Neural cell (in vitro differentiated cells): ENCODE data around the gene PRKAG3.

ENCODE experiments used
- EP300 ChIP-seq: fragments of 450-650 bp; conservative IDR thresholded peaks from 2 replicates; pipeline ENCODE4 v1.6.1; 2014; ENCODE audit warnings: antibody characterized with exemption, mild to moderate bottlenecking, moderate library complexity; ENCODE audit not compliant: poor library complexity, severe bottlenecking
- EZH2 ChIP-seq: fragments of 200-600, 300-800 bp; shearing (Covaris generic), sonication (generic); IDR thresholded peaks from 2 replicates; pipeline ENCODE4 v1.6.1; 2014; ENCODE audit warnings: antibody characterized with exemption, low read length, borderline replicate concordance, mild to moderate bottlenecking; ENCODE audit not compliant: insufficient read depth, poor library complexity, severe bottlenecking
- MXI1 ChIP-seq: fragments of 450-650 bp; conservative IDR thresholded peaks from 2 replicates; pipeline ENCODE4 v1.6.1; 2014; ENCODE audit warnings: antibody characterized with exemption, mild to moderate bottlenecking; ENCODE audit not compliant: poor library complexity, severe bottlenecking
- POLR2AphosphoS5 ChIP-seq: IDR thresholded peaks from 2 replicates; pipeline ENCODE4 v1.6.1; 2012
- RAD21 ChIP-seq: fragments of 450-650 bp; conservative IDR thresholded peaks from 2 replicates; pipeline ENCODE4 v1.6.1; 2014; ENCODE audit warnings: antibody characterized with exemption, mild to moderate bottlenecking, moderate library complexity
- REST ChIP-seq: IDR thresholded peaks from 2 replicates; pipeline ENCODE4 v1.6.1; 2012; ENCODE audit warnings: borderline replicate concordance
- SMC3 ChIP-seq: fragments of 450-650 bp; conservative IDR thresholded peaks from 2 replicates; pipeline ENCODE4 v1.6.1; 2014; ENCODE audit warnings: antibody characterized with exemption, mild to moderate bottlenecking, moderate library complexity; ENCODE audit not compliant: poor library complexity
- TAF1 ChIP-seq: IDR thresholded peaks from 2 replicates; pipeline ENCODE4 v1.6.1; 2012; ENCODE audit warnings: low read depth
- TF ChIP-seq, protein P1 (sequence below): fragments of 450-650 bp; IDR thresholded peaks from 2 replicates; pipeline ENCODE4 v1.5.1; 2014; ENCODE audit warnings: antibody characterized with exemption, mild to moderate bottlenecking, moderate library complexity; ENCODE audit not compliant: poor library complexity, severe bottlenecking

DNA sequence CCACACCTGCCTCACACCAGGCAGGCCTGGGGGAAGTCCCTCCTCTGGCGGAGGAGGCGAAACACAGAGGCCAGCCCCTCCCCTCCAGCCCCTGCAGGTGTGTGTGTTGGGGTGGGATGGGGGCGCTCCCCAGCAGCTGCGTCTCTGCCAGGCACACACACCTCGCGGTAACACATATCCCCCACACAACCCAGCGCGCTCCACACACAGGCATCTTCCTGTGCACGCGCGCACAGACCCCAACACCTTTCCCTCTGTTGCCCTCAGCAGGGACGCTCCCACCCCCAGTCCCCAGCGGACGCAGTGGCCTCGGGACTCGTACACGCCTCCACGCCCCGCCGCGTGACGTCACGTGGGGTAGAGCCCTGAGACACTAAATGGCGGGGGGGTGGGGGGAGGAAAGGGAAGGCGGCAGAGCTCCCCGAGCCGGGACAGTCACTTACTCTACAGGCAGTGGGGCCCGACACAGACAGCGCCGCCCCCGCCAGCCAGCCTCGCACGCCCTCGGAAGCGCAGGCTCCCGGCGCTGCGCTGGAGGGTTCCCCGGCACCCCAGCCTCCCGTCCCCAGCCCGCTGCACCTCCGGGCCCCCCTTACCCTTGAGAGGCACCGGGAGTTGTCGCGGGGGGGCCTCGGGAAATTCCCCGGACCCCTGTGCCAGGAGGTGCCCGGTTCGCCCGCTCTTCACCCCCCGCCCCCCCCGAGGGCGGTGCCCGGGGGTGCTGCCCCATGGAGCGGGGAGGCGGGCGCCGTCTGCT, 48.7 kb upstream of the PRKAG3 start, which contains the start of gene WNT10A:
- TF ChIP-seq REST (no peak), EP300 (no peak), POLR2AphosphoS5 (no peak), EZH2 (no peak), TAF1 (no peak), RAD21 (no peak), MXI1 (no peak), SMC3 (no peak)
- TF ChIP-seq, protein P1, sequence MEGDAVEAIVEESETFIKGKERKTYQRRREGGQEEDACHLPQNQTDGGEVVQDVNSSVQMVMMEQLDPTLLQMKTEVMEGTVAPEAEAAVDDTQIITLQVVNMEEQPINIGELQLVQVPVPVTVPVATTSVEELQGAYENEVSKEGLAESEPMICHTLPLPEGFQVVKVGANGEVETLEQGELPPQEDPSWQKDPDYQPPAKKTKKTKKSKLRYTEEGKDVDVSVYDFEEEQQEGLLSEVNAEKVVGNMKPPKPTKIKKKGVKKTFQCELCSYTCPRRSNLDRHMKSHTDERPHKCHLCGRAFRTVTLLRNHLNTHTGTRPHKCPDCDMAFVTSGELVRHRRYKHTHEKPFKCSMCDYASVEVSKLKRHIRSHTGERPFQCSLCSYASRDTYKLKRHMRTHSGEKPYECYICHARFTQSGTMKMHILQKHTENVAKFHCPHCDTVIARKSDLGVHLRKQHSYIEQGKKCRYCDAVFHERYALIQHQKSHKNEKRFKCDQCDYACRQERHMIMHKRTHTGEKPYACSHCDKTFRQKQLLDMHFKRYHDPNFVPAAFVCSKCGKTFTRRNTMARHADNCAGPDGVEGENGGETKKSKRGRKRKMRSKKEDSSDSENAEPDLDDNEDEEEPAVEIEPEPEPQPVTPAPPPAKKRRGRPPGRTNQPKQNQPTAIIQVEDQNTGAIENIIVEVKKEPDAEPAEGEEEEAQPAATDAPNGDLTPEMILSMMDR = no peak
